ENCODE data around the gene VGF.

The VGF gene

GRCh38 chr7:101165958-101166647, 734 bp upstream of the VGF start:
- DNase-seq: no peak

- DNase-seq: no peak
Observed at GRCh38 chr7:101164071-101164840, 1.1 kb downstream of the VGF start.

DNA sequence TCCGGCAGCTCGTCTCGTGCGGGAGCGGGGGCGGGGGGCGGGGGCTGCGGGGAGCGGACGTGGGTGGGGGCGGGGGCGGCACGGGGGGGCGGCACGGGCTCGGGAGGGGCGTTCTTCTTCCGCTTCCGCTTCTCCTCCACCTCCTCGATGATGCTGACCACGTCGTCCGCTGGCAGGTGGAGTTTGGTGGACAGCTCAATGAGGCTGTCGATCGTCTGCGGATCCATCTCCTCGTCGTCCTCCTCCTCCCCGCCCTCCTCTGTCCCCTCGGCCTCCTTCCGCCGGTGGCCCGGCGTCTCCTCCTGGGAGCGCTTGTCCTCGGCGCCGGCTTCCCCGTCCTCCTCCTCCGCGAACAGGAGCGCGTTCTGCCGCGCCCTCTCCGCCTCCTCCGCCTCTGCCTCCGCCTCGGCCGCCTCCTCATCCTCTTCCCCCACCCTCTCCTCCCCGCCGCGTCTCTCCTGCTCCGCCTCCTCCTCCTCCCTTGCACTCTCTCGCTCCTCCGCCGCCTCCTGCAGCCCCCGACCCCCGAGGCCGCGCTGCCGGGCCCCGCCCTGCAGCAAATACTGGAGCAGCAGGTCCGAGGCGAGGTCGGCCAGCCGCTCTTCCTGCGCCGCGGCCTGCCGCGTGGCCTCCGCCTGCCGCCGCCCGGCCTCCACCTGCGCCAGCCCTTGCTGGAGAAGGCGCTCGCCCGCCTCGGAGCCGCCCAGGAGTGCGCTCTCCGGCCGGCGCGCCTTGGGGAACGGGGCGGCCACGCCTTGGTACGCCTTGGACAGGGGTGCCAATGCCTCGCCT, 1.9 kb downstream of the VGF start:
- DNase-seq: peak; percentile 46

- DNase-seq: no peak
Observed at GRCh38 chr7:101162551-101163278, 2.7 kb downstream of the VGF start.

GRCh38 chr7:101161692-101162471, 3.5 kb downstream of the VGF start:
- no peak for DNase-seq

GRCh38 chr7:101160910-101161309, 4.5 kb downstream of the VGF start:
- no peak for DNase-seq

DNA sequence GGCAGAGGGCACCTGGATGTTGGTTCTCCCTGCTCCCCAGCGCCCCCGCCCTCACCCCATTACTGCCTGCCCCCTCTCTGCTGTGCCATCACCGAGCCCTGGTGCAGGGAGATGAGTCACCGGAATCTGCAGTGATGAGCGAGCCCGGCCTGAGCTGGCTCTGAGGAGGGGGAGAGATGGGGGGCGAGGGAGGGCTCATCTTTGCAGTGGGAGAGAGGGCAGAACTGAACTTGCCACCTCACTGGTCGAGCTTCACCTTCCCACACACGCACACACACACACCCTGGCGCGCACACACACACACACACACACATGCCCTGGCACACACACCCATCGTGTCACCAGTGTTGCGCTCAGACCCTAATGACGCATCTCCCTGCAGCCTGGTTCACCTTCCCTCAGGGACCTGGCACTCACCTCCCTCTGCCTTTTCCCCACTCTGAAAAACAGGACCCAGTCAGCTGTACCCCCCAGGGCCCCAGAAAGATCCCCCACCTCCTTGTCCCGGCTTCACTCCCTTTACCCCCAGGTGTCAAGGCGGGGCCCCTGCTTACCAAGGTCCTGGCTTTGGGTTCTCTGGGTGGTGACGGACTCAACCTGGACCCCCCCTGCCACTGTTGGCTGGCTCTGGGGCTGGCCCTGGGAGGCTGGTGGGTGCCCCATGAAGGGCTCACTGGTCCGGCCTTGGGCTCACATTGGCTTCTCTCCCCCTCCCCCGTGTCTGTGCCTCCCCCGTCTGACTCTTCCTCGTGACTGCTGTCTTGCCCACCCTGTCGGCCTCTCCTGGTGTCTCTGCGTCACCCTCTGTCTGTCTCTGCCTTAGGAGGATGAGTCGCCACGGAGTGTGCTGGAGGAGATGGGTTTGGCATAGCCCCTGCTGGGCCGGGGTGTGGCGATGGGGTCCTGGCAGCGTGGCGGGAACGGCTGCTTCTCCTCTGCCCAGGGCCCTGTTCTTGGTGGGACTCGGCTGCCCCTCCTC, 5.4 kb downstream of the VGF start:
- no peak for DNase-seq

- no peak for DNase-seq
Observed at GRCh38 chr7:101156866-101157589, 8.3 kb downstream of the VGF start.

DNA sequence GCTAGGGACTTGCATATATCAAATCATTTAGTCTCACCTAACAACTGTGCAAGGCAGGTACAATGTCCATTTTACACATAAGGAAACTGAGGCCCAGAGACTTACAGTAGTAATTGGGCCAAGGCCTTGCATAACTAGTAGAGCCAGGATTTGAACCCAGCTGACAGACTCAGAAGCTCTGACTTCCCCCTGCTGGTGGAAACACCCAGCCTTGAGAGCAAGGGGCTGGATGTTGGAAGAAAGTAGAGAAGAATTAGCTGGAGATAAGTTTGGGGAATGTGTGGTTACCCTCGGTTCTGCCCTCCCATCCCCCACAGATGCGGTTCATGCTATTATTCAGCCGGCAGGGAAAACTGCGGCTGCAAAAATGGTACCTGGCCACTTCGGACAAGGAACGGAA, 9.1 kb downstream of the VGF start:
- no peak for DNase-seq

GRCh38 chr7:101155303-101155702, 10.1 kb downstream of the VGF start:
- no peak for DNase-seq

DNA sequence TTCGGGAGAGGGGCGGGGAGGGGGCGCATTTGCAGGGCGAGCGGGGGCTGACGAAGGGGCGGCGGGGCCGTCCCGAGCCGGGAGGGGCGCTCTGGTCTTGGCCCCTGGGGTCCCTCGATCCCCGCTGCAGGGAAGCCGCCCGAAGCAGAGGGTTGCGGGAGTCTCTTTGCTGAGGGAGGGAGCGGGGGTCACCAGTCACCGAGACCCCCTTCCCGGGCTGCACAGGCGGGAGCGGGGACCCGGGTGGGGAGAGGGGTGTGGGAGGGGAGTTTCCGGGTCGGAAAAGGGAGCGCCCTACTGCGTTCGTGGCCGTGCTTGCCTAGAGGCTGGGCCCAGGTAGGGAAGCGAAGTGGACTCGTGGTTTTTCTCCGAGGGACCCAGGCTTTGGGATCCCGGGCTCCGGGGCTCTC, 10.7 kb downstream of the VGF start:
- no peak for DNase-seq

- peak; percentile 96 for DNase-seq
Observed at GRCh38 chr7:101153969-101154692, 11.2 kb downstream of the VGF start, which contains the start of gene AP1S1. Gene AP1S1, plus strand, starts transcription at chr7:101154476. Its CDS starts 39 bp downstream, at chr7:101154515.

GRCh38 chr7:101151908-101152651, 13.3 kb downstream of the VGF start:
- no peak for DNase-seq

GRCh38 chr7:101140746-101141382, 24.5 kb downstream of the VGF start:
- DNase-seq: no peak

- no peak for DNase-seq
Observed at GRCh38 chr7:101140339-101140699, 25.1 kb downstream of the VGF start.

- peak; percentile 82 for DNase-seq
Observed at GRCh38 chr7:101138213-101138870, 27.0 kb downstream of the VGF start.

GRCh38 chr7:101137651-101138212, 27.6 kb downstream of the VGF start:
- DNase-seq: no peak
